HG03025 (cell line): Measurements from ENCODE around the gene BMS1.
"Not testable (repeated sequence)": the region's sequence is repeated elsewhere in the genome, so short reads cannot be mapped to it uniquely, and the experiment has no call there.

Experiments
- ATAC-seq: cut with Tn5 transposase; IDR thresholded peaks from one replicate; pipeline ENCODE4 v1.9.1; 2021; ENCODE audit warnings: mild to moderate bottlenecking, moderate library complexity; ENCODE audit not compliant: unreplicated experiment, low FRiP score

Gene BMS1

DNA sequence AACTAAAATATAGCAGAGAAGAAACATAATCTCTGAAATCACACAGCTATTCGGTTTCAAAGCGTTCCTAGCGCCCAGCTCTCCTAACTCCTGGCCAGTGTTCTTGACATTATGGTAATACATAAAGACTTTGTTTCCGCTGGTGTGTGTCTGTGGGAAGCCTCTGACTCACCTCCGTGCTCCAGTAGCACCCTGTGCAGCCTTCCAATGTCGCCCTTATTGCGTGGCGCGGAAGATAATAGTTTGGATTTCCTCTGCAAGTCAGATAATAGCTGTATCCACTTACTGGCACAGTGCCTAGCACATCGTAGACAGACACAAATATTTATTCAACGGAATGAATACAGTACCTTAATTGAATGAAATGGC lies 570 bp downstream of the BMS1 start:
- no peak for ATAC-seq

GRCh38 chr10:42785759-42786158 lies 3.2 kb downstream of the BMS1 start:
- no peak for ATAC-seq

GRCh38 chr10:42790835-42791234 lies 8.2 kb downstream of the BMS1 start:
- no peak for ATAC-seq

DNA sequence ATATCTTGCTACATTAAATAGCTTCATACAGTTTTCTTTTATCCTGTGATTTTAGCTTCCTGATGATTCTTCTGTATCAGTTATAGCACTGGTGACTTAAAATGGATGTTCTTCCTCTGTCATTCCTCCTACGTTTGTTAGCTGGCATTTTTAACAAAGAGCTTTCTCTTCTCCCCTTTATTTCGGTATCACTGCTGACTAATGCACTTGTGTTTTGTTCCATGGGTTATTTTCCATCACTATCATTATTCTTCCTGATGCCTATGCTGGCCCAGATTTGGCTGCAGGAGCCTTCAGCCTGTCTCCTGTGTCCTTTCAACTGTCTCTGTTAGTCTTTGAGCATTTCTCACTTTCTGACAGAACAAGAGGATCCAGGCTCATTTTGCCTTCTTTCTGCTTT lies 13.1 kb downstream of the BMS1 start:
- ATAC-seq = no peak

GRCh38 chr10:42801135-42801534 lies 18.5 kb downstream of the BMS1 start:
- ATAC-seq = no peak

GRCh38 chr10:42802876-42803275 lies 20.3 kb downstream of the BMS1 start:
- no peak for ATAC-seq

DNA sequence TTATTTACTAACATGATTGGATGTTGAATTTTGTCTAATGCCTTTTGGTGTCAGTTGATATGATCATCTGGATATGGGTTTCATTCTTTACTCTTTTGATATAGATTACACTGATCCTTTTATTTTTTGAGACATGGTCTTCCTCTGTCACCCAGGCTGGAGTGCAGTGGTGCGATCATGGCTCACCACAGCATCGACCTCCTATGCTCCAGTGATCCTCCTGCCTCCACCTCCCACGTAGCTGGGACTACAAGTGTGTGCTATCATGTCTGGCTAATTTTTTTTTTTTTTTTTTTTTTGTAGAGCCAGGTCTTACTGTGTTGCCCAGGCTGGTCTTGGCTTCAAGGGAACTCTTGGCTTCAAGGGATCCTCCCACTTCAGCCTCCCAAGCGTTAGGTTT lies 27.1 kb downstream of the BMS1 start:
- no peak for ATAC-seq

GRCh38 chr10:42812028-42812427 lies 29.4 kb downstream of the BMS1 start:
- no peak for ATAC-seq

- ATAC-seq = not testable (repeated sequence)
Measured at GRCh38 chr10:42813989-42814687, 31.5 kb downstream of the BMS1 start.

GRCh38 chr10:42816334-42816733 lies 33.7 kb downstream of the BMS1 start:
- ATAC-seq = not testable (repeated sequence)

DNA sequence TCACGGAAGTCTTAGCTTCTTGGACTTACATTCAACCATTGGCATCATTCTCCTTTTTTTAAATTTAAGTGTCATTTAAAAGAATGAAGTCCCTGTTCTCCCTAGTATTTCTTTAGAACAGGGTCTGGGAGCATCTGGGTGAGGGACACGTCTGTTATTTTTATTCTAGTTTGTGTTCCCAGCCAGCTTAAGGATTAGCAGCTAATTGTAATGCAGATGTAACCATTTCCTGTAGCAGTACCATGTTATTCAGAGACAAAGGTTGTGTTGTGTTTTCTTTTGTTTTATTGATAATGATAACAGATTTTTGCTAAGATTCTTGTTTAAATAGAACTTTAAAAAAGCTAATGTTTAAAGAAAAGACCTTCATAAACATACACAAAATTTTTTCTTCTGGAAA lies 34.3 kb downstream of the BMS1 start:
- no peak for ATAC-seq

- ATAC-seq = not testable (repeated sequence)
Measured at GRCh38 chr10:42817417-42817816, 34.8 kb downstream of the BMS1 start.

- not testable (repeated sequence) for ATAC-seq
Measured at GRCh38 chr10:42826759-42827158, 44.2 kb downstream of the BMS1 start.

DNA sequence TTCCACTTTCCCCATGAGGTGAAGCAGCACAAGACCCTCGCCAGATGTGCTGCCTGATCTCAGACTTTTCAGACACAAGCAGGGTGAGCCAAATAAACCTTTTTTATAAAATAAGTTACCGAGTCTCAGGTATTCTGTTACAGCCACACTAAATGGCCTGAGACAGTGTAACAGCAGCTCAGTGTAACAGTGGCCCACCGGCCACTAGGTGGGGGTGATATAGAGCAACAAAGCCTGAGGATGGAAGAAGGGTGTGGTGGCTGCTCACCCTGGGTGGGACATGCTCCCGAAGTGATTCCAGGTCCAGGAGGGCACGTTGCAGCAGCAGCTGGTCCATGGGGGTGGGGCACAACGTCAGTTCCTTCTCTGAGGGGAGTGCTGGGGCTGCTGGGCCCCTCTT lies 44.6 kb downstream of the BMS1 start:
- ATAC-seq = no peak

DNA sequence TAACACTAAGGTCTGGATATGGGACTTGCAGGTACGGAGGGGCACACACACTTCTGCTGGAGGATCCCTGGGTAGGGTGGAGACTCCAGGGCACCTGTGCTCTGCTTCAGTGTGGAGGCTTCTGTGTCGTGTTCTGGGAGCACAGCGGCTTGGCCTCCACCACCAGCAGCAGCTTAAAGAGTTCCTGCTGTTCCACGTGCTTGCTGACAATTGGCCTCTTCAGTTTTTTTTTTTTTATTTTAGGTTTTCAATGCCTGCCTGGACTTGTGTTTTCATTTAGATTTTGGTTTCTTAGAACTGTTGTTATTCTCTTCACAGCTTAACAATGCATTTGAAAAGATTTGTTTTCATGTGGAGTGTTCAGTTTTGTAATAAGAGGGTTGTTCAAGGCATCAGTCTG lies 45.8 kb downstream of the BMS1 start:
- not testable (repeated sequence) for ATAC-seq

- no peak for ATAC-seq
Measured at GRCh38 chr10:42830237-42830636, 47.6 kb downstream of the BMS1 start.

DNA sequence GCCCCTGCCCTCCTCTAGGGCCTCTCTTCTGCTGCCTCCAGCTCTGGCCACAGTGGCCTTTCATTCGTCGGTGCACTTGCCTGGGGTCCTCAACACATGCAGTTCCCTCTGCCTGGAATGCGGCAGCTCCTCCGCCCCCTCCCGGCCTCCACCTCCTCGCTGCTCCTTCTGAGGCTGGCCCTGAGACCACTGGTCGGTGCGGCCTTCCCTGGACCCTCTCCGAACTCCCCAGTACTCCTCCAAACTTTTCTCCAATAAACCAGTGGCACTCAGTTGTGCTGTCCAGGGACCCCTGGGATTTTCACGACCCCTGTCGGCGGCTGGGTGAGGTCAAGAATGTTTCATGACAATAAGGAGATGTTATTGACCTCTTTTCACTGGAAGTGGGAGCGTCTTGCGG lies 53.5 kb downstream of the BMS1 start:
- ATAC-seq = no peak

GRCh38 chr10:42836771-42837468 lies 54.3 kb downstream of the BMS1 start:
- ATAC-seq = no peak

DNA sequence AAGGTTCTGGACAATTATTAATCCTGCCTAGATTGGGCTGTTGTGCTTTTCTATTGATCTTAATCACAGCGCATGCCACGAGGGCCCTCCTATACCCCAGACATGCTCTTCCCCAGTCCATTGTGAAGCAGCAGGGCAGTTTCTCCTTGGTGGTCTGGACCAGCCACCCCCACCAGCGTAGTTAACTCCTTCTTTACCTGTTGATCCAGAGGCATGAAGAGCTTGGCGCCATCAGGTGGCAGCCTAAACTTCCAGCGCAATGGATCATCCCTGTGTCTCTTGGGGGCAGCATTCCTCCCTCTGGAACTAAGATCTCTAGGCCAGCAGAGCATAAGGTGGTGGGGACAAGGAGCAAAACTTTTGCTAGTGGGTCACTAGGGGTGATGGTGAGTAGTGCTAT lies 62.2 kb downstream of the BMS1 start:
- not testable (repeated sequence) for ATAC-seq

DNA sequence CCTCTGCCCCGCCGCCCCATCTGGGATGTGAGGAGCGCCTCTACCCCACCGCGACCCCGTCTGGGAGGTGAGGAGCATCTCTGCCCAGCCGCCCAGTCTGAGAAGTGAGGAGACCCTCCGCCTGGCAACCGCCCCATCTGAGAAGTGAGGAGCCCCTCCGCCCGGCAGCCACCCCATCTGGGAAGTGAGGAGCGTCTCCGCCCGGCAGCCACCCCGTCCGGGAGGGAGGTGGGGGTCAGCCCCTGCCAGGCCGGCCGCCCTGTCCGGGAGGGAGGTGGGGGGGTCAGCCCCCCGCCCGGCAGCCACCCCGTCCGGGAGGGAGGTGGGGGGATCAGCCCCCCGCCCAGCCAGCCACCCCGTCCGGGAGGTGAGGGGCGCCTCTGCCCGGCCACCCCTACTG lies 64.7 kb downstream of the BMS1 start:
- not testable (repeated sequence) for ATAC-seq

DNA sequence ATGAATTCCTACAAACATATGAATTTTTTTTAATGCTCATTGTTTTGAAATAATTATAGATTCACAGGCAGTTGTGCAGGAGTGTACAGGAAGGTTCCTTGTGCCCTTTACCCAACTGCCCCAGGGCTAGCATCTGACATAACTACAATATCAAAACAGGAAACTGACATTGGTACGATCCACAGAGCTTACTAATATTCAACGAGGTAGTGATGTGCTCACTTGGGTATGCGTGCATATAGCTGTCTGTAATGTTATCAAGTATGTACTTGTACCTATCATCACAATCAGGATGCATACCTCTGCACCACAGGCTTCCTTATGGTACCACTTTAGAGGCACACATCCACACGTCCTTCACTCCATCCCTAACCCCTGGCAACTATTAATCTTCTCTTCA lies 68.3 kb downstream of the BMS1 start:
- ATAC-seq = no peak

DNA sequence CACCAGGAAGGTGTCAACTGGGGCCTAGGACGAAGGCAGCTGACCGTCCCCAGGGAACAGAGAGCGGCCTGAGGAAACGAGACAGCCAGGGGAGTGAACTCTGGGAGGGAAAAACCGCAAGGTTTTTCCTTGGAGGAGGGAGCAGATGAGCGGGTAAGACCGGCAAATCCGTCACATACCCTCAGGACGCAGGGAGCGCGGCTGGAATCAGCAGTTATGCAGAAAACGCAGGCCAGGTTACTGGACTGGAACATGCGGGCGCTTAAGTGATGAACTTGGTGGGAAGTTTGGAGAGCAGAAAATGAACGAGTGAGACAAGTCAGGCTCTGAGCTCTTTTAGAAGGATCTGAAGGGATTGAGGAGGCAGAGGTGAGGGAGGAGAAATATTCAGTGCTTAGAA lies 76.7 kb downstream of the BMS1 start:
- no peak for ATAC-seq
